HEK293 (cell line): Measurements from ENCODE around the gene CRTAC1.

Source experiments
- REPIN1 ChIP-seq: fragments of 450-650 bp; formaldehyde crosslinking; IDR thresholded peaks from 2 replicates; pipeline ENCODE4 v1.5.1; 2017; ENCODE audit warnings: missing biosample characterization, missing genetic modification characterization, low read depth
- ZBTB8A ChIP-seq: fragments of 450-650 bp; formaldehyde crosslinking; IDR thresholded peaks from 2 replicates; pipeline ENCODE4 v1.5.1; 2016; ENCODE audit warnings: missing biosample characterization, missing genetic modification characterization
- ZNF426 ChIP-seq: fragments of 450-650 bp; formaldehyde crosslinking; IDR thresholded peaks from 2 replicates; pipeline ENCODE4 v1.5.1; 2017; ENCODE audit warnings: missing biosample characterization, missing genetic modification characterization, mild to moderate bottlenecking, inconsistent platforms, moderate library complexity
- ZNF548 ChIP-seq: fragments of 450-650 bp; formaldehyde crosslinking; IDR thresholded peaks from 2 replicates; pipeline ENCODE4 v1.5.1; 2016; ENCODE audit warnings: missing biosample characterization, missing genetic modification characterization
- ZNF596 ChIP-seq: fragments of 450-650 bp; IDR thresholded peaks from 2 replicates; pipeline ENCODE4 v1.5.0; 2018; ENCODE audit warnings: missing biosample characterization, mild to moderate bottlenecking, missing genetic modification characterization, moderate library complexity
- TF ChIP-seq, protein P1 (sequence below): fragments of 450-650 bp; formaldehyde crosslinking; IDR thresholded peaks from 2 replicates; pipeline ENCODE4 v1.5.1; 2016; ENCODE audit warnings: missing biosample characterization, missing genetic modification characterization
- TF ChIP-seq, protein P2 (sequence below): fragments of 450-650 bp; formaldehyde crosslinking; IDR thresholded peaks from 2 replicates; pipeline ENCODE4 v1.5.1; 2016; ENCODE audit warnings: missing biosample characterization, missing genetic modification characterization
- TF ChIP-seq, protein P3 (sequence below): fragments of 450-650 bp; formaldehyde crosslinking; IDR thresholded peaks from 2 replicates; pipeline ENCODE4 v1.5.1; 2016; ENCODE audit warnings: missing biosample characterization, missing genetic modification characterization

DNA sequence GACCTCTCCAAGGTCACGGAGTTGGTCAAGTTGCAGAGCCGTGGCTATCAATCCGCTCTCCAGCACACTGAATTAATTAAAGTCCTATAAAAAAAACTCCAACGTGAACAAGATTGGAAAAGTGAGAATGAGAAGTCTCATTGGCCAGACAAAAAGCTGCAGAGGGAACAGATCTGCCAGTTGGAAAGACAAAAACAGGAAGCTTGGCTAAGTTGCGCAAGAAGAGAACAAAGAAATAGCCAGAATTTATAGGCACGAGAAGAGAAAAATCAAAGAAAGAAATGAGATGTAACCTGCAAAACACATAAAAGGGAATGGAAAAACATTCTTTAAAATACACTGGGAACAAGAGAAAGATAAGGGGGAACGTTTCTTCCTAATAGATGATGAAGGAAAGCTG lies 45.7 kb upstream of the CRTAC1 start:
- TF ChIP-seq, protein P1, sequence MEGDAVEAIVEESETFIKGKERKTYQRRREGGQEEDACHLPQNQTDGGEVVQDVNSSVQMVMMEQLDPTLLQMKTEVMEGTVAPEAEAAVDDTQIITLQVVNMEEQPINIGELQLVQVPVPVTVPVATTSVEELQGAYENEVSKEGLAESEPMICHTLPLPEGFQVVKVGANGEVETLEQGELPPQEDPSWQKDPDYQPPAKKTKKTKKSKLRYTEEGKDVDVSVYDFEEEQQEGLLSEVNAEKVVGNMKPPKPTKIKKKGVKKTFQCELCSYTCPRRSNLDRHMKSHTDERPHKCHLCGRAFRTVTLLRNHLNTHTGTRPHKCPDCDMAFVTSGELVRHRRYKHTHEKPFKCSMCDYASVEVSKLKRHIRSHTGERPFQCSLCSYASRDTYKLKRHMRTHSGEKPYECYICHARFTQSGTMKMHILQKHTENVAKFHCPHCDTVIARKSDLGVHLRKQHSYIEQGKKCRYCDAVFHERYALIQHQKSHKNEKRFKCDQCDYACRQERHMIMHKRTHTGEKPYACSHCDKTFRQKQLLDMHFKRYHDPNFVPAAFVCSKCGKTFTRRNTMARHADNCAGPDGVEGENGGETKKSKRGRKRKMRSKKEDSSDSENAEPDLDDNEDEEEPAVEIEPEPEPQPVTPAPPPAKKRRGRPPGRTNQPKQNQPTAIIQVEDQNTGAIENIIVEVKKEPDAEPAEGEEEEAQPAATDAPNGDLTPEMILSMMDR: no peak
- TF ChIP-seq REPIN1 (tag by site-specific recombination) (no peak), ZNF596 (tag by site-specific recombination) (no peak), ZNF548 (tag by site-specific recombination) (no peak), ZBTB8A (tag by site-specific recombination) (no peak), ZNF426 (no peak)
- TF ChIP-seq, protein P2, sequence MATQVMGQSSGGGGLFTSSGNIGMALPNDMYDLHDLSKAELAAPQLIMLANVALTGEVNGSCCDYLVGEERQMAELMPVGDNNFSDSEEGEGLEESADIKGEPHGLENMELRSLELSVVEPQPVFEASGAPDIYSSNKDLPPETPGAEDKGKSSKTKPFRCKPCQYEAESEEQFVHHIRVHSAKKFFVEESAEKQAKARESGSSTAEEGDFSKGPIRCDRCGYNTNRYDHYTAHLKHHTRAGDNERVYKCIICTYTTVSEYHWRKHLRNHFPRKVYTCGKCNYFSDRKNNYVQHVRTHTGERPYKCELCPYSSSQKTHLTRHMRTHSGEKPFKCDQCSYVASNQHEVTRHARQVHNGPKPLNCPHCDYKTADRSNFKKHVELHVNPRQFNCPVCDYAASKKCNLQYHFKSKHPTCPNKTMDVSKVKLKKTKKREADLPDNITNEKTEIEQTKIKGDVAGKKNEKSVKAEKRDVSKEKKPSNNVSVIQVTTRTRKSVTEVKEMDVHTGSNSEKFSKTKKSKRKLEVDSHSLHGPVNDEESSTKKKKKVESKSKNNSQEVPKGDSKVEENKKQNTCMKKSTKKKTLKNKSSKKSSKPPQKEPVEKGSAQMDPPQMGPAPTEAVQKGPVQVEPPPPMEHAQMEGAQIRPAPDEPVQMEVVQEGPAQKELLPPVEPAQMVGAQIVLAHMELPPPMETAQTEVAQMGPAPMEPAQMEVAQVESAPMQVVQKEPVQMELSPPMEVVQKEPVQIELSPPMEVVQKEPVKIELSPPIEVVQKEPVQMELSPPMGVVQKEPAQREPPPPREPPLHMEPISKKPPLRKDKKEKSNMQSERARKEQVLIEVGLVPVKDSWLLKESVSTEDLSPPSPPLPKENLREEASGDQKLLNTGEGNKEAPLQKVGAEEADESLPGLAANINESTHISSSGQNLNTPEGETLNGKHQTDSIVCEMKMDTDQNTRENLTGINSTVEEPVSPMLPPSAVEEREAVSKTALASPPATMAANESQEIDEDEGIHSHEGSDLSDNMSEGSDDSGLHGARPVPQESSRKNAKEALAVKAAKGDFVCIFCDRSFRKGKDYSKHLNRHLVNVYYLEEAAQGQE (tag by site-specific recombination): no peak
- TF ChIP-seq, protein P3, sequence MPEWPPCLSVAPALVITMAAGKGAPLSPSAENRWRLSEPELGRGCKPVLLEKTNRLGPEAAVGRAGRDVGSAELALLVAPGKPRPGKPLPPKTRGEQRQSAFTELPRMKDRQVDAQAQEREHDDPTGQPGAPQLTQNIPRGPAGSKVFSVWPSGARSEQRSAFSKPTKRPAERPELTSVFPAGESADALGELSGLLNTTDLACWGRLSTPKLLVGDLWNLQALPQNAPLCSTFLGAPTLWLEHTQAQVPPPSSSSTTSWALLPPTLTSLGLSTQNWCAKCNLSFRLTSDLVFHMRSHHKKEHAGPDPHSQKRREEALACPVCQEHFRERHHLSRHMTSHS (tag by site-specific recombination): no peak
